ENCODE measurements around the gene PDE8A.
"Not testable (repeated sequence)": the region's sequence is repeated elsewhere in the genome, so short reads cannot be mapped to it uniquely, and the experiment has no call there.

PDE8A gene

GRCh38 chr15:84961707-84962106, 19.9 kb upstream of the PDE8A start:
- DNase-seq (ENCODE audit: low read depth): peak; percentile 20

- DNase-seq (ENCODE audit: low read depth): no peak
Measured at GRCh38 chr15:84962955-84963354, 18.7 kb upstream of the PDE8A start.

- DNase-seq (ENCODE audit: low read depth): no peak
Measured at GRCh38 chr15:84967380-84967779, 14.3 kb upstream of the PDE8A start.

GRCh38 chr15:84968301-84968700, 13.4 kb upstream of the PDE8A start:
- no peak for DNase-seq (ENCODE audit: low read depth)

- DNase-seq (ENCODE audit: low read depth): no peak
Measured at GRCh38 chr15:84969257-84969656, 12.4 kb upstream of the PDE8A start.

GRCh38 chr15:84970843-84971242, 10.8 kb upstream of the PDE8A start:
- DNase-seq (ENCODE audit: low read depth): no peak

- no peak for DNase-seq (ENCODE audit: low read depth)
Measured at GRCh38 chr15:84973492-84974460, 7.9 kb upstream of the PDE8A start.

GRCh38 chr15:84975871-84976351, 5.7 kb upstream of the PDE8A start:
- no peak for DNase-seq (ENCODE audit: low read depth)

- DNase-seq (ENCODE audit: low read depth): no peak
Measured at GRCh38 chr15:84976746-84977345, 4.8 kb upstream of the PDE8A start.

- DNase-seq (ENCODE audit: low read depth): no peak
Measured at GRCh38 chr15:84979651-84980050, 2.0 kb upstream of the PDE8A start.

GRCh38 chr15:84980196-84981053, 1.2 kb upstream of the PDE8A start:
- DNase-seq (ENCODE audit: low read depth): peak; percentile 94

- peak; percentile 98 for DNase-seq (ENCODE audit: low read depth)
Measured at GRCh38 chr15:84981054-84981710, 474 bp upstream of the PDE8A start.

GRCh38 chr15:84982301-84982920, 755 bp downstream of the PDE8A start:
- DNase-seq (ENCODE audit: low read depth): peak; percentile 45

GRCh38 chr15:84983294-84983693, 1.6 kb downstream of the PDE8A start:
- DNase-seq (ENCODE audit: low read depth): peak; percentile 38

- no peak for DNase-seq (ENCODE audit: low read depth)
Measured at GRCh38 chr15:84983711-84984110, 2.1 kb downstream of the PDE8A start.

- no peak for DNase-seq (ENCODE audit: low read depth)
Measured at GRCh38 chr15:84985158-84985557, 3.5 kb downstream of the PDE8A start.

GRCh38 chr15:84987351-84987750, 5.7 kb downstream of the PDE8A start:
- not testable (repeated sequence) for DNase-seq (ENCODE audit: low read depth)

GRCh38 chr15:84987949-84988624, 6.4 kb downstream of the PDE8A start:
- no peak for DNase-seq (ENCODE audit: low read depth)

GRCh38 chr15:84988909-84989644, 7.4 kb downstream of the PDE8A start:
- no peak for DNase-seq (ENCODE audit: low read depth)

GRCh38 chr15:84990507-84990906, 8.9 kb downstream of the PDE8A start:
- DNase-seq (ENCODE audit: low read depth): no peak
